ENCODE measurements around the gene TCTA. TPM values are rescaled to one million over a fixed set of nuclear protein-coding genes. Genes with fewer than 3 reads are reported as not detected.

Gene TCTA
- polyA plus RNA-seq, 3 donors, result 22.4 to 35.5 (median 26.7) TPM

GRCh38 chr3:49445391-49445790 lies 33.2 kb downstream of the TCTA start:
- no peak for DNase-seq
- H3K79me2 ChIP-seq (ENCODE audit: insufficient read depth, low read length), result peaks cover 7% of the 10 kb centered on the region
- no peaks in the 10 kb centered on the region for H3K27me3 ChIP-seq (ENCODE audit: control insufficient read depth in 2 of 2, insufficient read depth in 2 of 2, low read length in 2 of 2)
- no peaks in the 10 kb centered on the region for H3K36me3 Mint-ChIP-seq
- H4K20me1 ChIP-seq (ENCODE audit: insufficient read depth, low read length), result no peaks in the 10 kb centered on the region
- peaks cover 30% of the 10 kb centered on the region for H3K4me1 Mint-ChIP-seq
- H3K4me3 ChIP-seq (replicated peaks in 1 of 3; ENCODE audit: low read depth in 2 of 3, low read length in 3 of 3), result peak overlapping the region in 1 of 3 experiments; percentile 20
- intact Hi-C loops (cut with micrococcal nuclease), result loop anchor here (5.0 to 10.0 kb wide), 4 partner anchors 33 to 271 kb away; partner anchors contain the start of genes KLHDC8B (in 1 of the 2), RHOA (in 1 of the 2) and TCTA (in 1 of the 2)
- no CpG with 5 or more reads among the region's 5 CpGs for WGBS (ENCODE audit: insufficient coverage)
- peak overlapping the region; percentile 8 for H3K4me2 ChIP-seq (replicated peaks; ENCODE audit: extremely low read depth, low read length, poor library complexity, severe bottlenecking)
- H3K4me1 ChIP-seq (ENCODE audit: control insufficient read depth in 1 of 2, insufficient read depth in 2 of 2, low read length in 2 of 2), result peaks cover 42 to 43% of the 10 kb centered on the region in 2 donors
- H3K9me3 ChIP-seq (replicated peaks in 1 of 2; ENCODE audit: control insufficient read depth in 1 of 2, insufficient read depth in 1 of 2, low read length in 2 of 2), result no peaks in the 10 kb centered on the region
- no peak overlapping the region for H3K9ac ChIP-seq (ENCODE audit: insufficient read depth, low read length, poor library complexity, severe bottlenecking)
- TF ChIP-seq CTCF (IDR thresholded peaks at IDR 0.05), result no peak
- no peaks in the 10 kb centered on the region for H3K36me3 ChIP-seq (replicated peaks in 1 of 2; ENCODE audit: control insufficient read depth in 1 of 2, insufficient read depth in 2 of 2, low read length in 2 of 2)
- H3K27me3 Mint-ChIP-seq (ENCODE audit: low read depth in 3 of 3), result peaks cover 0 to 3% (median 0%) of the 10 kb centered on the region in 3 donors
- H2AFZ ChIP-seq (ENCODE audit: insufficient read depth, low read depth, low read length, poor library complexity, severe bottlenecking), result no peak overlapping the region
- H3K4me3 Mint-ChIP-seq, result no peak overlapping the region
- peak overlapping the region; percentile 87 to 95 (median 94) for H3K27ac Mint-ChIP-seq
- peak overlapping the region; percentile 79 to 83 for H3K27ac ChIP-seq (ENCODE audit: low read depth in 1 of 2, low read length in 2 of 2)
- H3K9me3 Mint-ChIP-seq, result peaks cover 0 to 2% (median 0%) of the 10 kb centered on the region in 7 donors

GRCh38 chr3:49453621-49454020 lies 41.4 kb downstream of the TCTA start:
- H3K9me3 Mint-ChIP-seq, result no peaks in the 10 kb centered on the region
- WGBS (ENCODE audit: insufficient coverage), result 100% methylated on average over 2 of the region's 4 CpGs
- H3K27ac Mint-ChIP-seq, result no peak overlapping the region

More at GRCh38 chr3:49453621-49454020, 41.4 kb downstream of the TCTA start:
- H3K27me3 Mint-ChIP-seq (ENCODE audit: low read depth in 3 of 3), result peaks cover 0 to 6% (median 4%) of the 10 kb centered on the region in 3 donors
- H3K9ac ChIP-seq (ENCODE audit: insufficient read depth, low read length, poor library complexity, severe bottlenecking), result no peak overlapping the region
- H3K9me3 ChIP-seq (replicated peaks in 1 of 2; ENCODE audit: control insufficient read depth in 1 of 2, insufficient read depth in 1 of 2, low read length in 2 of 2), result no peaks in the 10 kb centered on the region
- H3K4me3 ChIP-seq (replicated peaks in 1 of 3; ENCODE audit: low read depth in 2 of 3, low read length in 3 of 3), result no peak overlapping the region
- H4K20me1 ChIP-seq (ENCODE audit: insufficient read depth, low read length), result no peaks in the 10 kb centered on the region
- H3K4me2 ChIP-seq (replicated peaks; ENCODE audit: extremely low read depth, low read length, poor library complexity, severe bottlenecking), result no peak overlapping the region
- no peaks in the 10 kb centered on the region for H3K36me3 ChIP-seq (replicated peaks in 1 of 2; ENCODE audit: control insufficient read depth in 1 of 2, insufficient read depth in 2 of 2, low read length in 2 of 2)
- H2AFZ ChIP-seq (ENCODE audit: insufficient read depth, low read depth, low read length, poor library complexity, severe bottlenecking), result no peak overlapping the region
- H3K4me1 ChIP-seq (ENCODE audit: control insufficient read depth in 1 of 2, insufficient read depth in 2 of 2, low read length in 2 of 2), result peaks cover 4% of the 10 kb centered on the region in 2 donors
- no peak for TF ChIP-seq CTCF (IDR thresholded peaks at IDR 0.05)
- no peaks in the 10 kb centered on the region for H3K36me3 Mint-ChIP-seq
- H3K4me1 Mint-ChIP-seq, result peaks cover 5% of the 10 kb centered on the region
- no peak overlapping the region for H3K27ac ChIP-seq (ENCODE audit: low read depth in 1 of 2, low read length in 2 of 2)
- no peak for DNase-seq
- no peaks in the 10 kb centered on the region for H3K79me2 ChIP-seq (ENCODE audit: insufficient read depth, low read length)
- H3K4me3 Mint-ChIP-seq, result no peak overlapping the region
- H3K27me3 ChIP-seq (ENCODE audit: control insufficient read depth in 2 of 2, insufficient read depth in 2 of 2, low read length in 2 of 2), result no peaks in the 10 kb centered on the region
- intact Hi-C loops (cut with micrococcal nuclease), result no loop called here

Measured in CD14-positive monocyte (primary cell).